WTC11 (cell line): ENCODE results near the gene LRRC4B. TPM values are rescaled to one million over a fixed set of nuclear protein-coding genes. Genes with fewer than 3 reads are reported as not detected.

Source experiments
- ATAC-seq: fragments of 200-7000 bp; cut with Tn5 transposase; 2 replicates; pipeline ENCODE4 v1.10.0; 2021; ENCODE audit warnings: mild to moderate bottlenecking, moderate library complexity
- CTCF ChIA-PET: fragments of 300-600 bp; sonication (Branson Sonifier 250); formaldehyde crosslinking; loops from one replicate; lab custom pipeline; 2021; ENCODE audit warnings: antibody characterized with exemption; lab: Charles Lee
- POLR2A ChIA-PET: fragments of 350-600 bp; sonication (Branson Sonifier 250); formaldehyde crosslinking; loops from one replicate; lab custom pipeline; 2021; ENCODE audit warnings: antibody characterized with exemption; lab: Charles Lee
- DNase-seq: peaks from one replicate; pipeline ENCODE4 v3.0.0; 2021; ENCODE audit warnings: low spot score
- H3K27ac Mint-ChIP-seq: 2 replicates; pipeline ENCODE4 v1.8.0; 2021; ENCODE audit warnings: mixed read lengths
- H3K27me3 Mint-ChIP-seq: 2 replicates; pipeline ENCODE4 v1.8.0; 2021; ENCODE audit warnings: low read depth, mild to moderate bottlenecking, moderate library complexity, mixed read lengths
- H3K36me3 Mint-ChIP-seq: 2 replicates; pipeline ENCODE4 v1.8.0; 2021; ENCODE audit warnings: mixed read lengths
- H3K4me1 Mint-ChIP-seq: 2 replicates; pipeline ENCODE4 v1.8.0; 2022; ENCODE audit warnings: mixed read lengths
- H3K4me3 Mint-ChIP-seq: 2 replicates; pipeline ENCODE4 v1.8.0; 2021; ENCODE audit warnings: mild to moderate bottlenecking, moderate library complexity, mixed read lengths
- H3K9me3 Mint-ChIP-seq: 2 replicates; pipeline ENCODE4 v1.8.0; 2021; ENCODE audit warnings: mixed read lengths
- ATF6 ChIP-seq: sonication (generic); formaldehyde crosslinking; IDR thresholded peaks from 2 replicates; pipeline ENCODE4 v1.8.1; 2023; ENCODE audit warnings: mild to moderate bottlenecking, missing genetic modification reagents
- E2F5 ChIP-seq: sonication (generic); formaldehyde crosslinking; IDR thresholded peaks from 2 replicates; pipeline ENCODE4 v1.8.1; 2022; ENCODE audit warnings: mild to moderate bottlenecking, moderate library complexity, missing genetic modification reagents
- EMX1 ChIP-seq: fragments of 250-450 bp; sonication (Bioruptor Pico); IDR thresholded peaks from 2 replicates; pipeline ENCODE4 v1.8.0; 2021; ENCODE audit warnings: mild to moderate bottlenecking
- ESRRA ChIP-seq: sonication (generic); formaldehyde crosslinking; IDR thresholded peaks from 2 replicates; pipeline ENCODE4 v1.8.1; 2022; ENCODE audit warnings: mild to moderate bottlenecking, missing genetic modification reagents, borderline replicate concordance
- FOXP4 ChIP-seq: sonication (generic); formaldehyde crosslinking; IDR thresholded peaks from 2 replicates; pipeline ENCODE4 v1.8.0; 2022; ENCODE audit warnings: mild to moderate bottlenecking, missing genetic modification reagents
- HMGXB4 ChIP-seq: sonication (generic); formaldehyde crosslinking; IDR thresholded peaks from 2 replicates; pipeline ENCODE4 v1.8.1; 2023; ENCODE audit warnings: mild to moderate bottlenecking, moderate library complexity, missing genetic modification reagents
- MXD4 ChIP-seq: fragments of 250-450 bp; sonication (Bioruptor Pico); IDR thresholded peaks from 2 replicates; pipeline ENCODE4 v1.8.0; 2021; ENCODE audit warnings: mild to moderate bottlenecking, moderate library complexity, borderline replicate concordance
- USF1 ChIP-seq: sonication (generic); formaldehyde crosslinking; IDR thresholded peaks from 2 replicates; pipeline ENCODE4 v1.8.0; 2022; ENCODE audit warnings: mild to moderate bottlenecking, missing genetic modification reagents
- USF2 ChIP-seq: sonication (generic); formaldehyde crosslinking; IDR thresholded peaks from 2 replicates; pipeline ENCODE4 v1.8.1; 2023; ENCODE audit warnings: mild to moderate bottlenecking, missing genetic modification reagents, moderate library complexity
- ZNF281 ChIP-seq: sonication (generic); formaldehyde crosslinking; IDR thresholded peaks from 2 replicates; pipeline ENCODE4 v1.8.0; 2023; ENCODE audit warnings: mild to moderate bottlenecking, missing genetic modification reagents
- ZNF317 ChIP-seq: sonication (generic); formaldehyde crosslinking; IDR thresholded peaks from 2 replicates; pipeline ENCODE4 v1.8.1; 2023; ENCODE audit warnings: low read depth, mild to moderate bottlenecking, moderate library complexity, missing genetic modification reagents, borderline replicate concordance
- ZNF416 ChIP-seq: fragments of 250-450 bp; sonication (Bioruptor Pico); IDR thresholded peaks from 2 replicates; pipeline ENCODE4 v1.9.0; 2021; ENCODE audit warnings: mild to moderate bottlenecking, inconsistent platforms
- ZNF425 ChIP-seq: fragments of 250-450 bp; sonication (Bioruptor Pico); conservative IDR thresholded peaks from 2 replicates; pipeline ENCODE4 v1.9.0; 2021; ENCODE audit warnings: mild to moderate bottlenecking
- ZNF671 ChIP-seq: fragments of 250-450 bp; sonication (Bioruptor Pico); IDR thresholded peaks from 2 replicates; pipeline ENCODE4 v1.8.0; 2021; ENCODE audit warnings: mild to moderate bottlenecking
- total RNA-seq: library from RNA; stranded (reverse); gene quantifications from 3 replicates; pipeline ENCODE4 v1.2.3, GENCODE V29; 2021

LRRC4B gene
- total RNA-seq, 1 experiment from 2014 or later = 10.0 TPM

GRCh38 chr19:50563597-50563996 is 4.6 kb downstream of the LRRC4B start (continued):
- TF ChIP-seq ATF6 (CRISPR knock-in tag) (no peak), USF2 (CRISPR knock-in tag) (no peak)

- Mint-ChIP-seq H3K27me3 (peaks cover 69% of the 10 kb centered on the region), H3K4me1 (peaks cover 34% of the 10 kb centered on the region), H3K4me3 (no peak overlapping the region), H3K36me3 (no peaks in the 10 kb centered on the region), H3K9me3 (no peaks in the 10 kb centered on the region), H3K27ac (no peak overlapping the region)
- DNase-seq (no peak), ATAC-seq (no peak)
- TF ChIP-seq FOXP4 = no peak
- no peak for TF ChIP-seq EMX1 (CRISPR knock-in tag)
- TF ChIP-seq ESRRA (CRISPR knock-in tag) = no peak
- no peak for TF ChIP-seq ZNF416 (CRISPR knock-in tag)
- TF ChIP-seq ZNF317 (CRISPR knock-in tag) = no peak
- TF ChIP-seq HMGXB4 = no peak
- TF ChIP-seq USF1 (CRISPR knock-in tag) = no peak
- no peak for TF ChIP-seq ZNF671 (CRISPR knock-in tag)
- no peak for TF ChIP-seq ZNF425 (CRISPR knock-in tag)
- TF ChIP-seq E2F5 (CRISPR knock-in tag) = no peak
- ChIA-PET POLR2A (no interaction called here), CTCF (interaction anchor here (0.9 kb wide), 1 partner anchor 162 kb away, joined by 4 read pairs; no protein-coding TSS in a partner anchor)
These were observed 5.2 kb downstream of the LRRC4B start for GRCh38 chr19:50562996-50563395.

- H3K4me3 Mint-ChIP-seq = no peak overlapping the region
- no peaks in the 10 kb centered on the region for H3K9me3 Mint-ChIP-seq
- no peak for DNase-seq
- H3K4me1 Mint-ChIP-seq = peaks cover 34% of the 10 kb centered on the region
- POLR2A ChIA-PET = no interaction called here
- CTCF ChIA-PET = interaction anchor here (0.5 to 0.9 kb wide), 3 partner anchors 135 to 170 kb away, joined by 3 to 4 read pairs (median 4); no protein-coding TSS in a partner anchor
- H3K36me3 Mint-ChIP-seq = no peaks in the 10 kb centered on the region
- no peak for ATAC-seq
- peaks cover 72% of the 10 kb centered on the region for H3K27me3 Mint-ChIP-seq
- no peak overlapping the region for H3K27ac Mint-ChIP-seq
- TF ChIP-seq MXD4 (CRISPR knock-in tag) (no peak), ZNF281 (CRISPR knock-in tag) (no peak)
These were observed 5.9 kb downstream of the LRRC4B start for GRCh38 chr19:50562329-50562728.
